ENCODE measurements around the gene GNGT2. TPM values are rescaled to one million over a fixed set of nuclear protein-coding genes. Genes with fewer than 3 reads are reported as not detected.

Gene GNGT2
- total and polyA plus RNA-seq, 12 donors = 1.2 to 31.9 (median 3.3) TPM

GRCh38 chr17:49234509-49235080, 24.2 kb upstream of the GNGT2 start:
- no peak for TF ChIP-seq POLR2A (IDR thresholded peaks at IDR 0.05)
- TF ChIP-seq CTCF (IDR thresholded peaks at IDR 0.05) = no peak
- H3K9me3 ChIP-seq (replicated peaks in 1 of 3) = no peaks in the 10 kb centered on the region
- no peak for DNase-seq
- H3K4me1 ChIP-seq (replicated peaks in 1 of 2) = peaks cover 8 to 9% of the 10 kb centered on the region in 2 donors
- no peak overlapping the region for H3K27ac ChIP-seq
- WGBS, 4 donors = 76 to 89% (median 80%) methylated on average over 5 of the region's 5 CpGs
- H3K4me3 ChIP-seq = no peak overlapping the region
- intact Hi-C loops (cut with DNase I) = no loop called here
- H3K36me3 ChIP-seq (replicated peaks in 1 of 2) = no peaks in the 10 kb centered on the region
- no peaks in the 10 kb centered on the region for H3K27me3 ChIP-seq

GRCh38 chr17:49231563-49231894, 21.2 kb upstream of the GNGT2 start:
- H3K4me3 ChIP-seq = peak overlapping the region in 1 of 4 donors; percentile 61
- no peaks in the 10 kb centered on the region for H3K27me3 ChIP-seq
- TF ChIP-seq CTCF (IDR thresholded peaks at IDR 0.05) (no peak), POLR2A (IDR thresholded peaks at IDR 0.05) (no peak)
- H3K36me3 ChIP-seq (replicated peaks in 1 of 2) = no peaks in the 10 kb centered on the region
- WGBS, 4 donors = 65 to 69% (median 68%) methylated on average over 7 of the region's 7 CpGs
- DNase-seq = no peak
- no peaks in the 10 kb centered on the region for H3K9me3 ChIP-seq (replicated peaks in 1 of 3)
- intact Hi-C loops (cut with DNase I) = no loop called here
- no peak overlapping the region for H3K27ac ChIP-seq
- peaks cover 8 to 10% of the 10 kb centered on the region in 2 donors for H3K4me1 ChIP-seq (replicated peaks in 1 of 2)

GRCh38 chr17:49230636-49231562, 20.5 kb upstream of the GNGT2 start, which contains the start of gene PHOSPHO1:
PHOSPHO1 (minus strand) TSS chr17:49230787; CDS start chr17:49226691, 4,096 bp downstream.
- no peak for TF ChIP-seq POLR2A (IDR thresholded peaks at IDR 0.05)
- no peak for TF ChIP-seq CTCF (IDR thresholded peaks at IDR 0.05)
- DNase-seq = peak; percentile 81 to 89 (median 86)
- 3 to 15% (median 4%) methylated on average over 8 to 58 of the region's 58 CpGs for WGBS, 4 donors
- Histone ChIP-seq H3K27me3 (no peaks in the 10 kb centered on the region), H3K27ac (no peak within 1 kb of the TSS), H3K9me3 (replicated peaks in 1 of 3) (no peaks in the 10 kb centered on the region), H3K4me1 (replicated peaks in 1 of 2) (peaks cover 8 to 10% of the 10 kb centered on the region in 2 donors), H3K36me3 (replicated peaks in 1 of 2) (no peaks in the 10 kb centered on the region), H3K4me3 (peak within 1 kb of the TSS in 2 of 4 donors; percentile 27 to 61)
- intact Hi-C loops (cut with DNase I) = no loop called here

- Histone ChIP-seq H3K4me3 (peak overlapping the region in 2 of 4 donors; percentile 27 to 61), H3K4me1 (replicated peaks in 1 of 2) (peaks cover 8 to 10% of the 10 kb centered on the region in 2 donors), H3K9me3 (replicated peaks in 1 of 3) (no peaks in the 10 kb centered on the region), H3K36me3 (replicated peaks in 1 of 2) (no peaks in the 10 kb centered on the region), H3K27me3 (peaks cover 2% of the 10 kb centered on the region), H3K27ac (no peak overlapping the region)
- TF ChIP-seq POLR2A (IDR thresholded peaks at IDR 0.05) = no peak
- TF ChIP-seq CTCF (IDR thresholded peaks at IDR 0.05) = no peak
- intact Hi-C loops (cut with DNase I) = loop anchor here in 1 of 2 donors (5.0 kb wide), 2 partner anchors 48 to 62 kb away; no protein-coding TSS in a partner anchor
- DNase-seq = no peak
- WGBS, 4 donors = 0 to 12% (median 9%) methylated on average over 7 to 36 of the region's 36 CpGs
These were observed 19.6 kb upstream of the GNGT2 start for GRCh38 chr17:49229805-49230600.

Data from adrenal gland (tissue), 12 donors.